HG02588 (cell line): ENCODE measurements around the gene EEFSEC.
A peak's percentile ranks its signal among the peaks of the same experiment; 100 is the strongest.
"Not testable (repeated sequence)": the region's sequence is repeated elsewhere in the genome, so short reads cannot be mapped to it uniquely, and the experiment has no call there.

Experiments
- ATAC-seq: cut with Tn5 transposase; IDR thresholded peaks from one replicate; pipeline ENCODE4 v1.9.1; 2021; ENCODE audit warnings: mild to moderate bottlenecking, moderate library complexity; ENCODE audit not compliant: unreplicated experiment

Gene EEFSEC

GRCh38 chr3:128151758-128152274 is 1.5 kb upstream of the EEFSEC start:
- ATAC-seq: no peak

DNA sequence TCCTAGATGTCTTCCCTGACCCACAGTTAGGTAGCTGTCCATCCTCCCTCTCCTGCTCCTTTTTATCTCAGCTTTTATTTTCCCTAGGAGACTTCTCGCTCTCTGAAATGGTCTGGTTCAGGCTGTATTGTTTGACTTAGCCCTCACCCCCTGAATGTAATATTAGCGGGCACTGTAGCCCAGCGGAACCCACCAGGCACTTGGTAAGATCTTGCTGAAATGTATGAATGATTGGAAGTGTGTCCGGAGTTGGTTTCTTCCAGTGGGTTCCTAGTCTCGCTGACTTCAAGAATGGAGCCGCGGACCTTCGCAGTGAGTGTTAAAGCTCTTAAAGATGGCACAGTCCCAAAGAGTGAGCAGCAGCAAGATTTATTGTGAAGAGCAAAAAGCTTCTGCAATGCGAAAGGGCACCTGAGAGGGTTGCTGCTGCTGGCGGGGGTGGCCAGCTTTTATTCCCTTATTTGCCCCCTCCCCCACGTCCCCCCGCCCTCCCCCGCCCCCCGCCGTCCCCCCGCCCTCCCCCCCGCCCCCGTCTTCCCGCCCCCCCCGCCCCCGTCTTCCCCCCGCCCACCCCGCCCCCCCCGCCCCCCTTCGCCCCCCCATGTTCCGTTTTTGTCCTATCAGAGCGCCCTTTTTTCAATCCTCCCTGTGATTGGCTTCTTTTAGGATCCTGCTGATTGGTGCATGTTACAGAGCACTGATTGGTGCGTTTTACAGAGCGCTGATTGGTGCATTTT is 694 bp upstream of the EEFSEC start:
- ATAC-seq: peak; percentile 33

GRCh38 chr3:128154354-128154753 is 1.1 kb downstream of the EEFSEC start:
- not testable (repeated sequence) for ATAC-seq

GRCh38 chr3:128155616-128156360 is 2.5 kb downstream of the EEFSEC start:
- ATAC-seq: no peak

DNA sequence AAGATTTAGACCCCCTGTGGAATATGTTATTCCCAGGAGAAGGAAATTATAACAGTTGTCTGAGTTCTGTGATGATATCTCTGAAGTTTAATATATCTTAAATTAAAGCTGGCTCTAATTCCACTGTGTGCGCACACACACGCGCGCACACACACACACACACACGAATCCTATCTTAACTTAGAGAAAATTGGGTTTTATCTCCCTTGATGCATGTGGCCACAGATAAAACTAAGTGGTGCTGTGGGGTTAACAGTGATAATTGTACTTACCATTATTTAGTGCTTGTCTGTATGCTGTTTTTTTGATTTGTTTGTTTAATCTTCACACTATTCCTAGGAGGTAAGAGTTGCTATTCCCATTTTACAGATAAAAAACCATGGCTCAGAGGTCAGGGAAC is 7.4 kb downstream of the EEFSEC start:
- ATAC-seq: no peak

- ATAC-seq: no peak
Observed at GRCh38 chr3:128163432-128163831, 10.2 kb downstream of the EEFSEC start.

- no peak for ATAC-seq
Observed at GRCh38 chr3:128166971-128167453, 13.7 kb downstream of the EEFSEC start.

DNA sequence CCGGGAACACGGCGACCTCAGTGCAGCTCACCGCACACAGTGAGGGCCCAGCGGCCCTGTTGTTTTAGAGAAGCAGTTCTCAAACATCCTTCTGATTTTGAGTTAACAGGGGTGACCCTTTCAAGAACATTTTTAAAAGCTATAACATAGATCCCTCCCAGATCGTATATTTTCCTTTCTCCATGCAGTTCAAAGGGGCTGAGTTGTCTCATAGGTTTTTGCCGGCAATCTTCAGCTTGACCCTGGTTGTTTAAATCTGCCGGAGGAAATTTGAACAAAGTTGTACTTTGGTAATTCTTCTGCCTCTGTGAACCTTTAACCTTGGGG is 14.3 kb downstream of the EEFSEC start:
- ATAC-seq: no peak

DNA sequence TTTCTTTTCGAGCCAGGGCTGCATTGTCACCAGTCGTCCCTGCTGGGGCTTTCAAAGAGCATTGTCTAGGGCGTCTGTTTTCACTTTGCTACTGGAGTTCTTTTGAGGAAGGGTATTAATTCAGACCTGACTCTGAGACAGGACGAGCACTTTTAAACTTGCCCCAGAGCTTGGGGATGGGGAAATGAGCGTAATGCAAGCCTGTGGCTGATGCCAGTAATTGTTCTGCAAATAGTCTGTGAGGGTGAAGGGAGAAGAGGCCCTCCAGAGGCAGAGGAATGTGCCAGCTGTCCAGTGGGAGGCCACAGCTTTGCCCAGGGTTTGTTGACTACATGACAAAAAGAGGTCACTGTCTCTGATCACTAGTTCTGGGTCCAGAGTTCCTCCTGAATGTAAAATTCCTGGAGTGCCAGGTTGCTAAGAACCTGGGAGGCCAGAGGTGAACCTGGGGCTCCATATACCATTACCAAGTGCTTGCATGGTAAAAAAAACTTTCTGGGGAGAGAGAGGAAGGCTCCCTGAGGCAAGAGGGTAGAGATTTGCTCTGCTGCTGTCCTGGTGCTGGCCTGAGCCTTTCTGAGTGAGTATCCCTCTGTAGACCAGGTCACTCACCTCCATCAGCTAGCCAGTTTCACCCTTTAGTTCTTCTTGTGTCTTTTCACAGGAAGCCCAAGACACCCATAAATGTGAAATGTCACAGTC is 14.8 kb downstream of the EEFSEC start:
- no peak for ATAC-seq

DNA sequence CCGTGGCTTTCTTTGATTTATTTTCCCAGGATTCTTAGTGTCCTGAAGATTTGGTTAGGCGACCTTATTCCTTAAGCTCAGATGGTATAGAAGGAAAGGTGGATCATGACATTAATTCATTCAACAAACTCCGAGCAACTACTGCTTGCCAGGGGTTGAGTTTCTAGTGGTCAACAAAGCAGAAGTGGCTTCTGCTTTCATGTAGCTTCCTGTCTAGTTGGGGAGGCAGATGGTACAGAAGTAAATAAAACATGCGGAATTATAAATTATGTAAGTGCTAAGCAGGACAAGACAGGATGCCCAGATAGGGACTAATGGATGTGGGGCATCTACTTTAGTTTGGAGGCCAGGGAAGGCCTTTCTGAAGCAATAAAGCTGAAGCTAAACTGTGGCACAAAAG is 15.6 kb downstream of the EEFSEC start:
- no peak for ATAC-seq

GRCh38 chr3:128170866-128171516 is 17.7 kb downstream of the EEFSEC start:
- ATAC-seq: no peak

GRCh38 chr3:128173200-128173599 is 19.9 kb downstream of the EEFSEC start:
- no peak for ATAC-seq

DNA sequence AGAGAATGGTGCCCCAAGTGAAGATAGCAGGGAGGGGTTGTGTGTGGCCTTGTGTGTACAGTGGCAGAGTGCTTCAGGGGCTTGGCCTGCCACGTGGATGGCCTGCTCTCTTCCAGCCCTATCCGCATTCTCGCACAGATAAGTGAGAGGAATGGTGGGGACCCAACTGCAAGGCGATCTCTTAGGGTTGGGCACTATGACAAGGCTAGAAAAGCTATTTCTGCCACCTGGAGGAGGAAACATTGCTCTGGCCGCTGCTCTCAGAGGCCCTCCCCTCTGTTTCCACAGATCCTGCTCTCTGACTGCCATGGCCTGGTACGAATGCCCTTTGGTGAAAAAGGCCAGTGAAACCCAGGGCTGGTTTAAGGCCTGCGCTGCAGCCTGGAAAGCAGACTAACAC is 20.6 kb downstream of the EEFSEC start:
- ATAC-seq: no peak

DNA sequence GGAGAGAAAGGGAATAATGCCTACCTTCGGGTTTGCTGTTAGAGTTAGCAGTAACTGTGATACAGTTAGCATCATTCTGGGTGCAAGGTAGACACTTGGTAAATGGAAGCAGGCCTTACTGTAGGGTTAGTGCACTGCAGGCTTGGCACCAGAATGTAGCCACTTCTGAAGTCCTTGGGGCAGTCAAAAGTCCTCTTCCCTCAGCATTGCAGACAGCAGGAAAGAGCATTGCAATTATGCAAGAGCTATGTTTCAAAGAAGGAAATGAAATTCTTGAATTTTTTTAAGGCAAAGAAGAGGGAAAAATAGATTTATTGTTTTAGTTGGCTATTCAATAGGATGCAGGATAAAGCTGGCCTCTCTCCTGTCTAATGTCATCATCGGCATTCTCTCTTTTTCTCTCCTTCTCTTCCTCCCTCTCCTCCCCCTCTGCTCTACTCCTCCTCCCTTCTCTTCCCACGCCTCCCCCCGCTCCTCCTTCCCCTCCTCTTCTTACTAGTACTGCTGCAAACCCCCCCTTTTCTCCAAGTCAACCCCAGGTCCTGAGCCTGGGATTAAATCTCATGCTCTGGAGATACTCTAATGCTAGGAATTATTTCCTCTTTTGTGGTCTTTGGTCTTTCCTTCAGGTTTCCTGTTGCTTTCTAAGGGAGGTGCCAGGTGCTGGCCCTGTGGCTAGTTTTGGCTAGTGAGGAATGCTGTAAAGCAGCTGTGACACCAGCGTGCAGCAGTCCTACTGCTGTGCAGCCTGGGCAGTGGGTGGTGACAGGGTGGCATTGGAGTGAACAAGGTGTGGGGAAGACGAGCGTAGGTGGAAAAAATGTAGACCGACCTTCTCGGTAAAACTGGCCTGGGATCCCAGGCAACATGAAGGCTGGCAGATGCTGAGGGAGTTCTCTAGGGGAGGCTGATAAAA is 21.7 kb downstream of the EEFSEC start:
- ATAC-seq: no peak

GRCh38 chr3:128175768-128176167 is 22.5 kb downstream of the EEFSEC start:
- ATAC-seq: no peak

DNA sequence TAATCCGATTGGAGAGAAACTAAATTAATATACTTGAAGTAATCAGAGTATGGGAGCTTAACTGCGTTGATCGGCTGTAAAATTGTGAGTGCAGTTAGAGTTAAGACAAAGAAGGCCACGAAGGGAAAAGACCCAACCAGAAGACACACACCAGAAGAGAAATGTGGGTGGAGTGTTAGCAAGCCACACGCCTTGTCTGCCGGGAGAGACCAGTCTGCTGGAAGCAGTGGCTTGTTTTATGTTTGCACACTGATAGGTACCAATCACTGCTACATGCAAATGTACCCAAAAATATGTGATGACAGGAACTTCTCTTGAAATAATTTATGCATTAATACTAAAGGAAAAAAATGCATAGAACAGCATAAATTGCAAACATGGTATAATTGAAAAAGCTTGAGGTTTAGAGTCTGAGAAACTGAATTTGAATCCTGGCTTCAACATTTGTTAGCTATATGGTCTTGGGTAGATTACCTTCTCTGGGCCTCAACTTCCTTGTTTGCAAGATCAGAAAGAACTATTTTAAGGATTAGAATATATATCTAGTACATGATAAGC is 23.1 kb downstream of the EEFSEC start:
- no peak for ATAC-seq

GRCh38 chr3:128177865-128178264 is 24.6 kb downstream of the EEFSEC start:
- no peak for ATAC-seq

DNA sequence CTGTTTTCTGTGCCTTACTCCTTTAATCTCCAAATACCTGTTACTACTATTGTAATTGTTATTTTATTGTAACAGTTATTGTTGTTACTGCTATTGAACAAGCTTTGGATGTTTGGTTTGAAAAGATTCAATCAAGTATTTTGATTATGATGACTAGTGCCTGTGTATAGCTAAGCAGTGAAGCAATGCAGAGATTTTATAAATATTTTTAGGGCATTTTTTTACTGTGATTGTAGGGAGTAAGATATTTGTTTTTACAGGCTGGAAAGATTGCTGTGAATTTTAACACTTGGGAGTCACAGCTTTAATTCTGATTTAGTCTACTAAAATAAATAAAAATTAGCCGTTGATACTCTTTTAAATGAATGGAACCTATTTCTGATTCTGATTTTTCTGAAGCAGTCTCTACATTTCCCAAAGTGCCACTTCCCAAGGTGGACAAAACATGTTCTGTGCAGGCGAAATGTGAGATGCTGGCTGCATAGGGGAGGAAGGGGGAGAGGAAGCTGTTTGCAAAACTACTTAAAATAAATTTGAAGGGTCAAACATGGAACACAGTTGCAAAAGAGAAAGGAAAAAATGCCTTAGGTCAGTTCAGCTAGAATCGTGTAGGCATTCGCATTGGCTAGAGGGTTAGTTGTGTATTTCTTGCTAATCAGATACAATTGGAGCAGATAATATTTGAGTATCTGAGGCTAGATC is 25.7 kb downstream of the EEFSEC start:
- no peak for ATAC-seq

DNA sequence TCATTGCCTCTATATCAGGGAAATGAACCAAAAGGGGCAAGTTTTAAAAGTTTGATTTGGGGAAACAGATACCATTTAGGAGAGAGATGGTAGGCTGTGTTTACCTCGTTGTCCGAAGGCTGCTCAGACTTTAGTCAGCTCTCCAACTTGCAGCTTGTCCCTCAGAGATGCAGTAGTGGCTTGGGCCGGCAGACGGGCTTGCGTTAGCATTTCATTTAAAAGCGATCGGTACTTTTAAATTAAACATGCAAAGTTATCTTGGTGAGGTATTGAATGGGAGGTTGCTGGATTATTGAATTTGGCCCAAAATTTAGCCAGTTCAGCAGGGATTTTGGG is 26.2 kb downstream of the EEFSEC start:
- ATAC-seq: no peak
